Right lung (tissue), 10 donors: ENCODE results near the gene PHKG2. TPM values are rescaled to one million over a fixed set of nuclear protein-coding genes. Genes with fewer than 3 reads are reported as not detected.
"Not testable (repeated sequence)": the region's sequence is repeated elsewhere in the genome, so short reads cannot be mapped to it uniquely, and the experiment has no call there.

Source experiments
- DNase-seq, 2 donors: peaks; one replicate each; pipeline ENCODE4 v3.0.0-alpha.2; 2013
- long read RNA-seq, 8 donors: transcript quantifications; one replicate each; lab custom pipeline, GENCODE V29; 2026
- polyA plus RNA-seq, 5 donors: library from polyadenylated mRNA; unstranded; fragments of 120-200 nt; gene quantifications; one replicate each; pipeline versions ENCODE4 v1.2.1 to v1.2.3, GENCODE V29; 2013; ENCODE audit warnings: inconsistent platforms in 1 of 5, low replicate concordance in 1 of 5; ENCODE audit not compliant: insufficient read length in 5 of 5, insufficient read depth in 1 of 5

Gene PHKG2
- 10 to 100 TPM; 20.8 to 34.9 (median 30.3) TPM for polyA plus RNA-seq
- long read RNA-seq, donor 1, full-length matches to known transcripts: 7 of 7 reads
- long read RNA-seq, donor 1, partial matches to known transcripts: 0 of 7 reads
- long read RNA-seq, donor 1, other reads (novel, unspliced or antisense): 0 of 7 reads
- long read RNA-seq, donor 2, full-length matches to known transcripts: 6 of 6 reads
- long read RNA-seq, donor 2, partial matches to known transcripts: 0 of 6 reads
- long read RNA-seq, donor 2, other reads (novel, unspliced or antisense): 0 of 6 reads
- long read RNA-seq, donor 3, full-length matches to known transcripts: 9 of 9 reads
- long read RNA-seq, donor 3, partial matches to known transcripts: 0 of 9 reads
- long read RNA-seq, donor 3, other reads (novel, unspliced or antisense): 0 of 9 reads
- long read RNA-seq, donor 4: 0 reads
- long read RNA-seq, donor 5, full-length matches to known transcripts: 2 of 2 reads
- long read RNA-seq, donor 5, partial matches to known transcripts: 0 of 2 reads
- long read RNA-seq, donor 5, other reads (novel, unspliced or antisense): 0 of 2 reads
- long read RNA-seq, donor 6, full-length matches to known transcripts: 5 of 5 reads
- long read RNA-seq, donor 6, partial matches to known transcripts: 0 of 5 reads
- long read RNA-seq, donor 6, other reads (novel, unspliced or antisense): 0 of 5 reads
- long read RNA-seq, donor 7, full-length matches to known transcripts: 5 of 5 reads
- long read RNA-seq, donor 7, partial matches to known transcripts: 0 of 5 reads
- long read RNA-seq, donor 7, other reads (novel, unspliced or antisense): 0 of 5 reads
- long read RNA-seq, donor 8, full-length matches to known transcripts: 2 of 2 reads
- long read RNA-seq, donor 8, partial matches to known transcripts: 0 of 2 reads
- long read RNA-seq, donor 8, other reads (novel, unspliced or antisense): 0 of 2 reads

GRCh38 chr16:30747799-30748633 lies at the start of gene PHKG2:
TSS of gene PHKG2 (plus strand) at chr16:30748425. CDS start at chr16:30748821, 396 bp downstream.
- peak; percentile 98 for DNase-seq

GRCh38 chr16:30698816-30699614 lies 49.2 kb upstream of the PHKG2 start, which contains the start of gene SRCAP:
TSS of gene SRCAP (plus strand) at chr16:30699171. CDS start at chr16:30700825, 1,654 bp downstream.
- DNase-seq: peak; percentile 83 to 86

- DNase-seq: no peak
These were observed 48.6 kb upstream of the PHKG2 start for GRCh38 chr16:30699615-30700099.

GRCh38 chr16:30700491-30700890 lies 47.7 kb upstream of the PHKG2 start:
- no peak for DNase-seq

- no peak for DNase-seq
These were observed 47.3 kb upstream of the PHKG2 start for GRCh38 chr16:30700971-30701370.

- DNase-seq: not testable (repeated sequence)
These were observed 45.2 kb upstream of the PHKG2 start for GRCh38 chr16:30703071-30703470.

GRCh38 chr16:30703971-30704370 lies 44.3 kb upstream of the PHKG2 start:
- no peak for DNase-seq

GRCh38 chr16:30706046-30706445 lies 42.2 kb upstream of the PHKG2 start:
- no peak for DNase-seq

GRCh38 chr16:30710971-30711370 lies 37.3 kb upstream of the PHKG2 start:
- no peak for DNase-seq

GRCh38 chr16:30711712-30712111 lies 36.5 kb upstream of the PHKG2 start:
- no peak for DNase-seq

GRCh38 chr16:30715750-30716445 lies 32.3 kb upstream of the PHKG2 start:
- DNase-seq: no peak

GRCh38 chr16:30720086-30720485 lies 28.1 kb upstream of the PHKG2 start:
- no peak for DNase-seq

GRCh38 chr16:30720694-30721093 lies 27.5 kb upstream of the PHKG2 start:
- DNase-seq: no peak

GRCh38 chr16:30721167-30721566 lies 27.1 kb upstream of the PHKG2 start:
- DNase-seq: no peak

- DNase-seq: no peak
These were observed 26.6 kb upstream of the PHKG2 start for GRCh38 chr16:30721606-30722005.

GRCh38 chr16:30722443-30722842 lies 25.8 kb upstream of the PHKG2 start:
- no peak for DNase-seq

- no peak for DNase-seq
These were observed 25.3 kb upstream of the PHKG2 start for GRCh38 chr16:30722916-30723315.

- no peak for DNase-seq
These were observed 24.4 kb upstream of the PHKG2 start for GRCh38 chr16:30723725-30724355.
